ENCODE measurements around the gene AP3S2. TPM values are rescaled to one million over a fixed set of nuclear protein-coding genes. Genes with fewer than 3 reads are reported as not detected.
A peak's percentile ranks its signal among the peaks of the same experiment; 100 is the strongest.
"Not testable (repeated sequence)": the region's sequence is repeated elsewhere in the genome, so short reads cannot be mapped to it uniquely, and the experiment has no call there.

Gene AP3S2
- total and polyA plus RNA-seq, 2 donors (not counting 1 experiment from before 2014, with no cell fraction given) = 11.3 to 32.3 TPM

GRCh38 chr15:89783111-89783860 is 110.5 kb downstream of the AP3S2 start:
- Mint-ChIP-seq H3K4me3 (peak overlapping the region; percentile 23), H3K27ac (peak overlapping the region; percentile 59)
- peaks cover 10 to 39% of the 10 kb centered on the region in 2 donors for H3K4me1 ChIP-seq (ENCODE audit: control insufficient read depth in 2 of 2, insufficient read depth in 2 of 2, low read length in 2 of 2)

GRCh38 chr15:89782619-89782950 is 111.2 kb downstream of the AP3S2 start:
- H3K27ac Mint-ChIP-seq; H3K27ac ChIP-seq (ENCODE audit: low read length in 2 of 2); H3K9ac ChIP-seq (ENCODE audit: low read length); H3K36me3 ChIP-seq (replicated peaks in 1 of 2; ENCODE audit: control extremely low read depth in 1 of 2, control insufficient read depth in 1 of 2, extremely low read depth in 1 of 2, insufficient read depth in 2 of 2, low read length in 1 of 2); H3K4me3 Mint-ChIP-seq; H3K4me3 ChIP-seq (ENCODE audit: control extremely low read depth in 1 of 5, extremely low read depth in 1 of 5, insufficient read depth in 1 of 5, low read depth in 2 of 5, low read length in 4 of 5); ATAC-seq (ENCODE audit: low read depth); H3K9me3 Mint-ChIP-seq (ENCODE audit: insufficient read depth); H4K20me1 ChIP-seq (ENCODE audit: control insufficient read depth, insufficient read depth, low read length, poor library complexity, severe bottlenecking); intact Hi-C loops (cut with micrococcal nuclease); H2AFZ ChIP-seq (ENCODE audit: insufficient read depth, low read depth, low read length, poor library complexity, severe bottlenecking); H3K9me3 ChIP-seq (ENCODE audit: control extremely low read depth in 1 of 3, control insufficient read depth in 2 of 3, insufficient read depth in 1 of 3, low read length in 2 of 3); H3K79me2 ChIP-seq (ENCODE audit: control insufficient read depth, insufficient read depth, low read length); H3K4me2 ChIP-seq (replicated peaks; ENCODE audit: low read depth, low read length, poor library complexity, severe bottlenecking); DNase-seq; H3K27me3 Mint-ChIP-seq: not testable (repeated sequence)
- 47% methylated on average over 3 of the region's 9 CpGs for WGBS (ENCODE audit: insufficient coverage)
- Histone ChIP-seq H3K27me3 (replicated peaks in 1 of 4; ENCODE audit: control extremely low read depth in 1 of 4, control insufficient read depth in 3 of 4, insufficient read depth in 4 of 4, low read length in 3 of 4) (peaks cover 0 to 15% (median under 1%) of the 10 kb centered on the region in 4 experiments), H3K4me1 (ENCODE audit: control insufficient read depth in 2 of 2, insufficient read depth in 2 of 2, low read length in 2 of 2) (peaks cover 10 to 39% of the 10 kb centered on the region in 2 donors)
- ChIA-PET CTCF (interaction anchor here (1.3 to 1.5 kb wide), 2 partner anchors 22 to 92 kb away, joined by 4 to 5 read pairs; no protein-coding TSS in a partner anchor), POLR2A (interaction anchor here (0.6 kb wide), 1 partner anchor 420 kb away, joined by 3 read pairs; no protein-coding TSS in a partner anchor)
- H3K4me1 Mint-ChIP-seq = peaks cover 33% of the 10 kb centered on the region

More at GRCh38 chr15:89783111-89783860, 110.5 kb downstream of the AP3S2 start:
- Histone ChIP-seq H3K79me2 (ENCODE audit: control insufficient read depth, insufficient read depth, low read length) (no peaks in the 10 kb centered on the region), H3K4me2 (replicated peaks; ENCODE audit: low read depth, low read length, poor library complexity, severe bottlenecking) (no peak overlapping the region), H4K20me1 (ENCODE audit: control insufficient read depth, insufficient read depth, low read length, poor library complexity, severe bottlenecking) (no peaks in the 10 kb centered on the region), H3K4me3 (ENCODE audit: control extremely low read depth in 1 of 5, extremely low read depth in 1 of 5, insufficient read depth in 1 of 5, low read depth in 2 of 5, low read length in 4 of 5) (no peak overlapping the region), H3K9me3 (ENCODE audit: control extremely low read depth in 1 of 3, control insufficient read depth in 2 of 3, insufficient read depth in 1 of 3, low read length in 2 of 3) (peaks cover 3 to 7% (median 5%) of the 10 kb centered on the region in 3 donors), H3K27me3 (replicated peaks in 1 of 4; ENCODE audit: control extremely low read depth in 1 of 4, control insufficient read depth in 3 of 4, insufficient read depth in 4 of 4, low read length in 3 of 4) (peaks cover 0 to 11% (median 0%) of the 10 kb centered on the region in 4 experiments), H3K9ac (ENCODE audit: low read length) (no peak overlapping the region), H3K27ac (ENCODE audit: low read length in 2 of 2) (no peak overlapping the region), H3K36me3 (replicated peaks in 1 of 2; ENCODE audit: control extremely low read depth in 1 of 2, control insufficient read depth in 1 of 2, extremely low read depth in 1 of 2, insufficient read depth in 2 of 2, low read length in 1 of 2) (no peaks in the 10 kb centered on the region), H2AFZ (ENCODE audit: insufficient read depth, low read depth, low read length, poor library complexity, severe bottlenecking) (no peak overlapping the region)
- Mint-ChIP-seq H3K9me3 (ENCODE audit: insufficient read depth) (peaks cover 4% of the 10 kb centered on the region), H3K4me1 (peaks cover 33% of the 10 kb centered on the region), H3K27me3 (peaks cover 7% of the 10 kb centered on the region)
- intact Hi-C loops (cut with micrococcal nuclease) = no loop called here
- ChIA-PET POLR2A (interaction anchor here (0.6 kb wide), 1 partner anchor 419 kb away, joined by 3 read pairs; no protein-coding TSS in a partner anchor), CTCF (interaction anchor here (1.3 to 1.5 kb wide), 2 partner anchors 22 to 91 kb away, joined by 4 to 5 read pairs; no protein-coding TSS in a partner anchor)
- WGBS (ENCODE audit: insufficient coverage) = 91% methylated on average over 5 of the region's 14 CpGs
- DNase-seq = no peak
- TF ChIP-seq CTCF (IDR thresholded peaks at IDR 0.05) = no peak
- no peak for TF ChIP-seq EZH2 (IDR thresholded peaks at IDR 0.05; ENCODE audit: borderline replicate concordance, insufficient read depth, low read depth, low read length, poor library complexity, severe bottlenecking)
- ATAC-seq (ENCODE audit: low read depth) = no peak

Data from B cell (primary cell).